Activated CD4-positive, CD25-positive, alpha-beta regulatory T cell treated with anti-CD3 and anti-CD28 coated beads, Interleukin-2, amount 50 U/mL, for 24 hours (primary cell): ENCODE data around the gene ZNF512B.
"Not testable (repeated sequence)": the region's sequence is repeated elsewhere in the genome, so short reads cannot be mapped to it uniquely, and the experiment has no call there.

Experiments
- ATAC-seq, 2 donors: fragments of 150-1000 bp; cut with Tn5 transposase; one replicate each; pipeline ENCODE4 v1.10.0; 2021; ENCODE audit warnings: mild to moderate bottlenecking in 1 of 2, moderate library complexity in 1 of 2

The ZNF512B gene

GRCh38 chr20:63962426-63963347 is 7.0 kb downstream of the ZNF512B start:
- ATAC-seq, result no peak

- ATAC-seq, result no peak
Measured at GRCh38 chr20:63961664-63962425, 7.9 kb downstream of the ZNF512B start.

DNA sequence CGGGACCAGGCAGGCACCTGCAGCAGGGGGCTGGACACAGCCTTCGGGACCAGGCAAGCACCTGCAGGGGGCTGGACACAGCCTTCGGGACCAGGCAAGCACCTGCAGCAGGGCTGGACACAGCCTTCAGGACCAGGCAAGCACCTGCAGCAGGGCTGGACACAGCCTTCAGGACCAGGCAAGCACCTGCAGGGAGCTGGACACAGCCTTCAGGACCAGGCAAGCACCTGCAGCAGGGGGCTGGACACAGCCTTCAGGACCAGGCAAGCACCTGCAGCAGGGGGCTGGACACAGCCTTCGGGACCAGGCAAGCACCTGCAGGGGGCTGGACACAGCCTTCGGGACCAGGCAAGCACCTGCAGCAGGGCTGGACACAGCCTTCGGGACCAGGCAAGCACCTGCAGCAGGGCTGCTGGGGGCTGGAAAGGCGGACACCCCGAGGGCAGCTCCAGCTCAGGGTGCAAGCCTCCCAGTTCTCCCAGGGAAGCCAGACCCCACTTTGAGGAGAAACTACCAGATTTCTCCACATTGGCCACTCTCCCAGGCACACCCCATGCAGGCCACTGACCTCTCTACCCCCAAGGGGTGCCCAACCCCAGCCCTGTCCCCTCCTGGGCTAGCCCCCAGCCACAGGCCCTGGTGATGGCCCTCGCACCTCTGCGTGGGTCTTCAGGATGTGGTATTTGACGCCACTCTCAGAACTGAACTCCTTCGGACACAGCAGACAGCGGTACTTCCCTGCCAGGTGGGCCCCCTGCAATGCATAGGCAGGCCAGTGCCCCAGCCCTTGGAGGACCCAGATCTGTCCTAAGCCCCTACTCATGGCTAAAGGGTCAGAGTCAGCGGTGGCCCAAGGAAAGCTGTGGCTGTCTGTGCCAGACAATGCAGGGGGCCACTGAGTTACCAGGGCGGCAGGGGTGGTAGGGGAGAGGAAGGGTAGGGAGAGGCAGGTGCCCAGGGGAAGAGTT is 8.8 kb downstream of the ZNF512B start:
- not testable (repeated sequence) for ATAC-seq

GRCh38 chr20:63959699-63960075 is 10.0 kb downstream of the ZNF512B start:
- no peak for ATAC-seq

GRCh38 chr20:63958964-63959698 is 10.6 kb downstream of the ZNF512B start:
- ATAC-seq, result no peak

DNA sequence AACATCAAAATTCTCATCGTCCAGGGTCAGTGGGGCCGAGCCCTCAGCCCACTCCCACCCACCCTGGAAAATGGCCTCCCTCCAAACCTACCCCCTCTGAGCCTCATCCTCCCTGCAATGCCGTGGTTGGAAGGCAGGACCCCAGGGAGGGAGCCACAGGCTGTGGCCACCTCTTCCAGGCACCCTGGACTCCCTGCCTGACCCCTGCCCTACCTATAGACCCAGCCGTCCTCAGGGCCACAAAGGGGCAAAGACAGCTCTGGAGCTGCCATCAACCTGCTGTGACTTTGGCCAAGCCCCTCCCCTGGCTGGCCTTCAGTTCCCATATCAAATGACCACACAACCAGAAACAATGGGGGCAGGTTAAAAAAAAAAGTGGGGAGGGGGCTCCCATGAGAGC is 11.3 kb downstream of the ZNF512B start:
- ATAC-seq, result no peak

GRCh38 chr20:63957690-63958441 is 11.9 kb downstream of the ZNF512B start:
- no peak for ATAC-seq

GRCh38 chr20:63957004-63957689 is 12.6 kb downstream of the ZNF512B start:
- ATAC-seq, result peak; percentile 53 to 62

DNA sequence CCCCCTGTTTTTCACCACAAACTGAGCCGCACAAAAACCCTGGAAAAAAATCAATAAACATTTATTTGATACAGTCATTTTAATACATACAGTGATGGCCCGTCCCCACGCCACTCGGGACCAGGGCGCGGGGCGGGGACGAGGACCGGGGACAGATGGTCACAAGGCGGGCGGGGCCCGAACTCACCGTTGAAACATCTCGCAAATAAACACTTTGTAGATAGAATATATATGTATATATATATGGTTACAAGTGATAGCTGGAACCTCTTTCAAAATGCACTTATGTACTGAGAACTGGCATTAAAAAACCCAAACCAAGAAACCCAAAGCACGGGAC is 13.1 kb downstream of the ZNF512B start:
- peak; percentile 6 to 10 for ATAC-seq

DNA sequence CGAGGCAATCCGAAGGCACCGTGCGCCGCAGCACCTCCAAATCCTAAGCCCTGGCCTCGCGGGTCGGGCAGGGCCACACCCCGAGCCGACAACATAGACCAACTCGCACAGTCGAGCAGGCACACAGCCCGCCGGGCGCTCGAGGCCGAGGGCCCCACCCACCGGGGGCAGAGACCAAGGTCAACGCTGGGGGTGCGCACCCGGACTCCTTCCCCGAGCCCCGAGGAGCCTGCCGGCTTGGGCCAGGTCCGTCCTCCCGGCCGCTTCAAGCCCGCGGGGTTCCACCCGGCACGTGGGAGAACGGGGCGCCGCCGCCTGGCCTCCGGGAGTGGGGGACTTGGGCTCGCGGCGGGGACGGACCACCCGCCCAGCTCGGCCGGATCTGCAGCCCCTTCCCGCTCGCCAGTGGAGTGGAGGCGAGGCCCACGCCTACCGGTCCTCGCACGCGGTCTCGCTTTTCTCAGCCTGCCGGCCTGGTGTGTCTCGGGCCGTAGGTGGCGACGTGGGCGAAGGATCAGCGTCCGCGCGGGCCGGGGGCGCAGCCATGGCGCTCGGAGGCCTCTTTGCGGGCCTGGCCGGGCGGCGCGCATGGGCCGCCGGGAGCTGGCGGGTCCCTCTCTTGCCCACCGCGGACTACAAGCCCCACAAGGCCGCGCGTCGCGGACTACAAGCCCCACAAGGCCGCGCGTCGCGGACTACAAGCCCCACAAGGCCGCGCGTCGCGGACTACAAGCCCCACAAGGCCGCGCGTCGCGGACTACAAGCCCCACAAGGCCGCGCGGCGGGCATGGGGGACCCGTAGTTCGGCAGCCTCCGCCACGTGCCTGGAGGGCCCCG is 13.7 kb downstream of the ZNF512B start, which contains the start of gene UCKL1:
Gene UCKL1, minus strand, starts transcription at position 590 of the 837 bp plus-strand sequence. Its CDS starts 44 bp downstream, at position 546.
- ATAC-seq, result peak; percentile 82 to 84

DNA sequence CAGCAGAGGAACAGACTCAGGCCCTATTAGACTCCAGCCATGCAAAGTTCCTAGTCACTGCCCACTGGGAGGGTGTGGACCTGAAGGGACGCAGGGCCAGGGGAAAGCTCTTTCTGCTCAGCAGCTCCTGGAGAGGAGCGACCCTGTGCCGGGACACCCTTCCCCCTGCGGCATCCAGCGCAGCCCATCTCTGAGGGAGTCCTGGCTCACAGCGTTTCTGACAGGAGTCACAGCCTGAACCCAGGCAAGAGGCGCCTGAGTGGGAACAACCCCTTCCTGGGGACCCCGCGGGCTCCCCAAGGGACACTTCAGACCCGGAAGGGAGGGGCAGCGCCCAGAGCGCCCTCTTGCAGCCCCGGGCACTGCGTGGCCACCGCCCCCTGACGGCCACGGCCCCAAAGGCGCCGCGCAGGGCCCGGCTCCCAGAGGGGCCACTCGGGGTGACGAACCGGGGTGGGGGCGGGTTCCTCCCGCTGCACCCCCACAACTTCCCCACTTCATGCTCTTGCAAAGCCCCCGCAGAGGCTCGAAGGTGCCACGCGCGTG is 14.4 kb downstream of the ZNF512B start:
- no peak for ATAC-seq

DNA sequence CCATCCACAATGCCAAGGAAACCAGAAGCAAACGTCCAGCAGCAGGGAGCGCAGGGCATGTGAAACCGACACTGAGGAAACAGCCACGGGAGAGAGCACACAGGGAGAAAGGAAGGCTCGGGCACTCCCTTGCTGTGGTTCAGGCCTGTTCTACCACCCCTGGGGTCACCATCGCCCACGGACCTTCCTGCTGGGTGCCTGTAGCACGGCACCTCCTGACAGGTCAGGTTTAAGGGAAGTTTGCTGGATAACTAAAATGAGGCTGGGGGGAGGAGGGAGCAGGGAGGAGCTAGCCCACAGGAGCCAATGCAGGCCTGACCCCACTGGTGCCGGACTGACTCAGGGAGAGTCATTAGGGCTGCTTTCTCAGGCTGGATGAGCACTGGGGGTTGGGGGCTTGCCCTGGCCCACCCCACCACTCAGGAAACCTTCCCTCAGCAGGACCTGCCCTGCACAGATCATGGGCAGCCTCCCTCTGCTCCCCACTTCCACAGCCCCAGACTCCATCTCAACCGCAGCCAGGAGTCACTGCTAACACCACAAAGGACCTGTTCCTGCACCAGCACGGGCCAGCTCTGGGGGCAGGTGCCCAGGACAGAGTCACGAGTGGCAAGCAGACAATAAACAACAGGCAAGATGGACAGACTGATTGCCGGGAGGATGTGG is 15.8 kb downstream of the ZNF512B start:
- no peak for ATAC-seq

- no peak for ATAC-seq
Measured at GRCh38 chr20:63952769-63953168, 17.0 kb downstream of the ZNF512B start.

GRCh38 chr20:63952210-63952535 is 17.6 kb downstream of the ZNF512B start:
- no peak for ATAC-seq

DNA sequence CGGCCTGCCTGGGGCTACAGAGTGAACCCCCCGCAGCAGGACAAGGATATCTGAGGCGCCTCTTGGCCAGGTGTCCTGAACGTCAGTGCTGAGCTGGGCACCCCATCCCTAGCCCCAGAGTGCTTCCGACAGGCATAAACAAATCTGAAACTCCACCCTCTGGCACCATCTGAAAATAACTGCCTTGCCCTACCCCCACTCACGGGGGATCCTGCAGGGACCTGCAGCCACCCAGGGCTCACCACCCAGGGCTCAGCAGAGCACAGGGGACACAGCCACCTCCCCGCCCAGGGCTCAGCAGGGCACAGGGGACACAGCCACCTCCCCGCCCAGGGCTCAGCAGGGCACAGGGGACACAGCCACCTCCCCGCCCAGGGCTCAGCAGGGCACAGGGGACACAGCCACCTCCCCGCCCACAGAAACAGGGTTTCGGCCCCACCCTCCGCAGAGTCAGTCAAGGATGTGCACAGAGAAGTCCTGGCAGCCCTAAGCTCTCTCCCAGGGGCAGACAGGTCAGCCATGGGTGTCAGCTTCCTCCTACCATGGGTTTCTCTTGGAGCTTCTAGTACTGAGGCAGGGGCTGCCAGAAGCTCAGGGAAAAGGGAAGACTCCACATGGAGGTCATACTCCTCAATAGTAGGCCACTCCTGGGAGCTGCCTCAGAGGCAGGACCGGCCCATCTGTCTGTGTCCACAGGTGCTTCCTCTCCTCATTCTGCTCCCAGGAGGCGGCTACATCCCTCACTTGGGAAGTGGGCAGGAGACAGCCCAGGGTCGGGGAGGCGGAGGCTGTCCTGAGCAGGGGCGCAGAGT is 18.1 kb downstream of the ZNF512B start:
- no peak for ATAC-seq

GRCh38 chr20:63950701-63951397 is 18.9 kb downstream of the ZNF512B start:
- no peak for ATAC-seq
